Cardiac fibroblast (primary cell): ENCODE measurements around the gene ARHGEF39.

Experiments
- DNase-seq, 2 donors: peaks; one replicate each; pipeline versions ENCODE4 v3.0.0 to v3.0.0-alpha.2; 2010; ENCODE audit warnings: low read depth in 2 of 2
- H3K4me3 ChIP-seq, 2 donors: replicated peaks in 1 of 2; 1 replicate in 1 of 2; 2 replicates in 1 of 2; pipeline ENCODE4 v1.5.1; 2011; ENCODE audit warnings: low read depth in 2 of 2, low read length in 2 of 2, mild to moderate bottlenecking in 2 of 2, moderate library complexity in 1 of 2
- CTCF ChIP-seq: IDR thresholded peaks from one replicate; pipeline ENCODE4 v1.5.1; 2011; ENCODE audit warnings: low read depth, mild to moderate bottlenecking, low read length, inconsistent platforms

The ARHGEF39 gene

GRCh38 chr9:35664531-35665470, at the start of gene ARHGEF39:
Gene ARHGEF39, minus strand, starts transcription at chr9:35665195. Its CDS starts 26 bp downstream, at chr9:35665169.
- DNase-seq = peak; percentile 66 to 79
- H3K4me3 ChIP-seq = peak within 1 kb of the TSS; percentile 56 to 65
- no peak for TF ChIP-seq CTCF

DNA sequence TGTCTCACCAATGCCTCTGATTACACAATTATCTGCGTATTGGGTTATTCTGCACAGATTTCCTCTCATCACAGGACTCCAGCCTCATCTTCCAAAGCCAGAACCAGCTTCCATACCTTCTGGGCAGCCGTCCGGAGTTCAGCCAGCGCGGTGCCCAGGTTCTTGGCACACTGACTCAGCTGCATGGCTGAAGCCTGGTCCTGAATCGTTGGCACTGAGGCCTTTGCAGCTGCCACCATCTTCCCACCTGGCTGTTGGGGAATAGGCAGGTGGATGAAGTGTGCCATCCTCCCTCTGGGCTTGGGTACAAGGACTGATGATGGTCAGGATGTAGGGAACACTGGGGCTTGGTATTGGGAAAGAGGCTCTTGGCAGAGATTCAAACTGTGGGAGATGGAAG, 49.1 kb upstream of the ARHGEF39 start:
- TF ChIP-seq CTCF = no peak
- DNase-seq = no peak
- H3K4me3 ChIP-seq = no peak overlapping the region

GRCh38 chr9:35713578-35713977, 48.6 kb upstream of the ARHGEF39 start:
- DNase-seq = no peak
- H3K4me3 ChIP-seq = no peak overlapping the region
- no peak for TF ChIP-seq CTCF

DNA sequence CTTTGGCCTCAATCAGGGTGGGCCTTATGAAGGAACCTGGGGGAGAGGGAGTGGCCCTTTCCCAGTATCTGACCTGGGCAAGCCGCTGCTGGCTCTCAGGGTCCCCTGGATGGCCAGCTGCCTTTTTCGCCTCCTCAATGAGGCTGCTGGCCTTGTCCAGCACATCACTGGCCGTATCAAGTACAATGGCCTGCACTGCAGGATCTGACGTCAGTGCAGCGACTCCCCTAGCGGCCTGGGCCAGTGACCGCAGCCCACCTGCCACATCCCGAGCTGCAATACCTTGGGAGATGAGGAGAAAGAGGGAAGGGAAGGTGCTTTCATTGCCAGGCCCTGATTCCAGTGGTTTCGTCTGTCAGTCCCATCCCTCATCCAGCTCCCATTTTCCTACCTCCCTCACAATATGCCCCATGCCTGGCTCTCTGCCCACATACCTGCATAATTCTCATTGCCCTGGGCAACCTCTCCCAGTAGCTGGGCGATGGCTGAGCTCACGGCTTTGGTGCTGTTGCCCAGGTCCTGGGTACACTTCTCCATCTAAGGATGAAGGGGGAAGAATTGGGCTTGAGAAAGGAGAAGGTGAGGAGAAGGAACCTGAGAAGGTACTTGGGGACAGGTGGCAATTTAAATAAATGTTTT, 47.9 kb upstream of the ARHGEF39 start:
- TF ChIP-seq CTCF = no peak
- no peak overlapping the region for H3K4me3 ChIP-seq
- DNase-seq = no peak

- no peak for DNase-seq
- H3K4me3 ChIP-seq = no peak overlapping the region
- no peak for TF ChIP-seq CTCF
These were observed 46.8 kb upstream of the ARHGEF39 start for GRCh38 chr9:35711501-35712428.

- H3K4me3 ChIP-seq = no peak overlapping the region
- no peak for DNase-seq
- no peak for TF ChIP-seq CTCF
These were observed 46.0 kb upstream of the ARHGEF39 start for GRCh38 chr9:35710818-35711500.
